H1 (cell line): ENCODE results near the gene RAD51B. TPM values are rescaled to one million over a fixed set of nuclear protein-coding genes. Genes with fewer than 3 reads are reported as not detected.

Source experiments
- CTCF ChIA-PET: fragments of 300-600 bp; sonication (Branson Sonifier 250); formaldehyde crosslinking; loops from one replicate; lab custom pipeline; 2021; ENCODE audit not compliant: partially characterized antibody; lab: Charles Lee
- POLR2A ChIA-PET: fragments of 300-600 bp; sonication (Branson Sonifier 250); formaldehyde crosslinking; loops from one replicate; lab custom pipeline; 2021; ENCODE audit warnings: inconsistent platforms; ENCODE audit not compliant: partially characterized antibody; lab: Charles Lee
- DNase-seq, 2 experiments: peaks; one replicate each; pipeline versions ENCODE4 v3.0.0 to v3.0.0-alpha.2; 2010 to 2022; ENCODE audit warnings: low spot score in 2 of 2, low read depth in 1 of 2, mixed read lengths in 1 of 2
- FAIRE-seq: peaks from 2 replicates; lab custom pipeline; 2011; peaks lifted over from hg19 to GRCh38; lab: Jason Lieb, UNC
- H2AFZ ChIP-seq: 2 replicates; pipeline ENCODE4 v1.8.1; 2012; ENCODE audit warnings: low read length, inconsistent platforms
- H2AK5ac ChIP-seq: 2 replicates; pipeline ENCODE4 v1.6.1; 2013; ENCODE audit warnings: low read depth, low read length
- H2BK120ac ChIP-seq: replicated peaks from 2 replicates; pipeline ENCODE3; 2013; ENCODE audit warnings: low read depth, low read length, inconsistent platforms
- H2BK12ac ChIP-seq: 2 replicates; pipeline ENCODE4 v1.6.1; 2013; ENCODE audit warnings: low read depth, low read length
- H2BK15ac ChIP-seq: 2 replicates; pipeline ENCODE4 v1.6.1; 2013; ENCODE audit warnings: low read length
- H2BK20ac ChIP-seq: 2 replicates; pipeline ENCODE4 v1.6.1; 2013; ENCODE audit warnings: low read length
- H2BK5ac ChIP-seq: 2 replicates; pipeline ENCODE4 v1.6.1; 2013; ENCODE audit warnings: low read depth, low read length
- H3K14ac ChIP-seq: 2 replicates; pipeline ENCODE4 v1.6.1; 2013; ENCODE audit warnings: inconsistent platforms; ENCODE audit not compliant: insufficient read length
- H3K18ac ChIP-seq: 2 replicates; pipeline ENCODE4 v1.6.1; 2013; ENCODE audit warnings: low read length; ENCODE audit errors: extremely low read depth
- H3K23ac ChIP-seq: 2 replicates; pipeline ENCODE4 v1.6.1; 2013; ENCODE audit warnings: inconsistent platforms; ENCODE audit not compliant: insufficient read length
- H3K23me2 ChIP-seq: 2 replicates; pipeline ENCODE4 v1.6.1; 2013; ENCODE audit warnings: low read depth, low read length
- H3K27ac ChIP-seq: 2 replicates; pipeline ENCODE4 v1.6.1; 2011; ENCODE audit warnings: low read depth, low read length, inconsistent platforms
- H3K27me3 ChIP-seq, 4 experiments: replicated peaks in 1 of 4; 1 replicate in 1 of 4; 2 replicates in 3 of 4; pipeline versions ENCODE4 v1.6.1 to v1.8.1; 2011 to 2013; ENCODE audit warnings: low read length in 3 of 4, mild to moderate bottlenecking in 3 of 4, inconsistent platforms in 2 of 4, mixed read lengths in 2 of 4, moderate library complexity in 1 of 4; ENCODE audit not compliant: control insufficient read depth in 3 of 4, insufficient read depth in 3 of 4; ENCODE audit errors: extremely low read depth in 1 of 4
- H3K36me3 ChIP-seq, 4 experiments: 2 replicates each; pipeline versions ENCODE4 v1.6.1 to v1.8.1; 2011 to 2013; ENCODE audit warnings: mild to moderate bottlenecking in 4 of 4, low read length in 3 of 4, moderate library complexity in 2 of 4, control low read depth in 1 of 4, inconsistent platforms in 1 of 4; ENCODE audit not compliant: insufficient read depth in 4 of 4, control insufficient read depth in 2 of 4
- H3K4ac ChIP-seq: replicated peaks from 2 replicates; pipeline ENCODE3; 2013; ENCODE audit warnings: low read length, low read depth, mixed read lengths, inconsistent platforms; ENCODE audit not compliant: insufficient read length
- H3K4me1 ChIP-seq, 4 experiments: replicated peaks in 1 of 4; 1 replicate in 1 of 4; 2 replicates in 3 of 4; pipeline versions ENCODE4 v1.6.1 to v1.8.1; 2011 to 2013; ENCODE audit warnings: low read length in 3 of 4, inconsistent platforms in 2 of 4, mixed read lengths in 1 of 4; ENCODE audit not compliant: insufficient read depth in 4 of 4, control insufficient read depth in 3 of 4
- H3K4me2 ChIP-seq, 2 experiments: 2 replicates each; pipeline versions ENCODE4 v1.6.1 to v1.8.1; 2011 to 2013; ENCODE audit warnings: low read depth in 2 of 2, low read length in 2 of 2, control low read depth in 1 of 2, inconsistent platforms in 1 of 2, mild to moderate bottlenecking in 1 of 2; ENCODE audit not compliant: insufficient read depth in 1 of 2
- H3K4me3 ChIP-seq, 4 experiments: fragments of 200-600, 300-600 bp in 1 of 4; sonication (generic), shearing (Covaris generic), sonication (Bioruptor Twin) in 1 of 4; 2 replicates each; pipeline versions ENCODE4 v1.5.1 to v1.8.1; 2011 to 2016; ENCODE audit warnings: low read length in 4 of 4, low read depth in 3 of 4, control low read depth in 2 of 4, inconsistent platforms in 2 of 4, mild to moderate bottlenecking in 2 of 4, mixed read lengths in 1 of 4, moderate library complexity in 1 of 4; ENCODE audit not compliant: insufficient read depth in 2 of 4; ENCODE audit errors: extremely low read depth in 1 of 4
- H3K56ac ChIP-seq: replicated peaks from 2 replicates; pipeline ENCODE3; 2013; ENCODE audit warnings: low read depth, mild to moderate bottlenecking, mixed read lengths, low read length, inconsistent platforms; ENCODE audit not compliant: insufficient read length
- H3K79me1 ChIP-seq: 2 replicates; pipeline ENCODE4 v1.6.1; 2013; ENCODE audit warnings: low read depth, low read length, control low read depth
- H3K79me2 ChIP-seq, 2 experiments: 2 replicates each; pipeline versions ENCODE4 v1.6.1 to v1.8.1; 2012 to 2013; ENCODE audit warnings: low read length in 2 of 2, mild to moderate bottlenecking in 2 of 2, inconsistent platforms in 1 of 2; ENCODE audit not compliant: insufficient read depth in 2 of 2, control insufficient read depth in 1 of 2
- H3K9ac ChIP-seq, 4 experiments: replicated peaks in 1 of 4; 1 replicate in 1 of 4; 2 replicates in 3 of 4; pipeline versions ENCODE4 v1.6.1 to v1.8.1; 2011 to 2013; ENCODE audit warnings: low read depth in 3 of 4, low read length in 3 of 4, control low read depth in 2 of 4, mild to moderate bottlenecking in 2 of 4, moderate library complexity in 2 of 4, inconsistent platforms in 1 of 4; ENCODE audit errors: extremely low read depth in 1 of 4
- H3K9me3 ChIP-seq, 2 experiments: 2 replicates each; pipeline versions ENCODE4 v1.6.1 to v1.8.1; 2012 to 2013; ENCODE audit warnings: mild to moderate bottlenecking in 2 of 2, moderate library complexity in 2 of 2, control low read depth in 1 of 2, inconsistent platforms in 1 of 2, low read depth in 1 of 2, low read length in 1 of 2, mixed read lengths in 1 of 2; ENCODE audit not compliant: insufficient read depth in 2 of 2
- H4K20me1 ChIP-seq, 2 experiments: replicated peaks in 1 of 2; 2 replicates each; pipeline versions ENCODE3 to v1.8.1; 2011 to 2013; ENCODE audit warnings: inconsistent platforms in 2 of 2, low read length in 2 of 2, mild to moderate bottlenecking in 1 of 2; ENCODE audit not compliant: insufficient read depth in 2 of 2, control insufficient read depth in 1 of 2
- H4K5ac ChIP-seq: 2 replicates; pipeline ENCODE4 v1.6.1; 2013; ENCODE audit warnings: low read length, low read depth, mixed read lengths, inconsistent platforms; ENCODE audit not compliant: insufficient read length
- H4K8ac ChIP-seq: 2 replicates; pipeline ENCODE4 v1.8.0; 2013; ENCODE audit warnings: mild to moderate bottlenecking, moderate library complexity, low read length, inconsistent platforms; ENCODE audit not compliant: insufficient read depth; ENCODE audit errors: extremely low read depth
- H4K91ac ChIP-seq: replicated peaks from 2 replicates; pipeline ENCODE3; 2013; ENCODE audit warnings: low read length, mixed read lengths, inconsistent platforms; ENCODE audit not compliant: insufficient read length
- CBX8 ChIP-seq: fragments of 300-800, 300-1000 bp; sonication (generic); IDR thresholded peaks from 2 replicates; pipeline ENCODE4 v1.7.1; 2016; ENCODE audit warnings: low read depth, low read length, borderline replicate concordance
- CHD1 ChIP-seq: IDR thresholded peaks from 2 replicates; pipeline ENCODE4 v1.6.1; 2012; ENCODE audit warnings: low read depth, low read length, improper control_type of control experiment
- CHD2 ChIP-seq: IDR thresholded peaks from 2 replicates; pipeline ENCODE4 v1.6.1; 2012; ENCODE audit warnings: low read length, improper control_type of control experiment
- CTCF ChIP-seq, 3 experiments: IDR thresholded peaks; 1 replicate in 2 of 3; 2 replicates in 1 of 3; pipeline versions ENCODE4 v1.5.1 to v1.6.1; 2011; ENCODE audit warnings: low read length in 3 of 3, mild to moderate bottlenecking in 3 of 3, inconsistent platforms in 2 of 3, low read depth in 1 of 3, moderate library complexity in 1 of 3; ENCODE audit not compliant: insufficient read depth in 1 of 3; ENCODE audit errors: control extremely low read depth in 1 of 3
- HDAC6 ChIP-seq: IDR thresholded peaks from one replicate; pipeline ENCODE4 v1.7.1; 2012; ENCODE audit warnings: low read depth, mild to moderate bottlenecking, inconsistent platforms, low read length, moderate library complexity
- JUND ChIP-seq: IDR thresholded peaks from 2 replicates; pipeline ENCODE4 v1.6.1; 2011; ENCODE audit warnings: mild to moderate bottlenecking, improper control_type of control experiment, low read length
- KDM4A ChIP-seq: IDR thresholded peaks from one replicate; pipeline ENCODE4 v1.7.1; 2012; ENCODE audit warnings: low read depth, mild to moderate bottlenecking, moderate library complexity, low read length, inconsistent platforms; ENCODE audit not compliant: severe bottlenecking
- MAFK ChIP-seq: IDR thresholded peaks from 2 replicates; pipeline ENCODE4 v1.6.1; 2012; ENCODE audit warnings: low read depth, mild to moderate bottlenecking, improper control_type of control experiment, low read length
- NRF1 ChIP-seq: IDR thresholded peaks from 2 replicates; pipeline ENCODE4 v1.6.1; 2011; ENCODE audit warnings: mild to moderate bottlenecking, low read depth, low read length, improper control_type of control experiment
- SIX5 ChIP-seq: IDR thresholded peaks from 2 replicates; pipeline ENCODE4 v1.6.1; 2011; ENCODE audit warnings: mild to moderate bottlenecking, low read depth, low read length
- SP1 ChIP-seq: IDR thresholded peaks from 2 replicates; pipeline ENCODE4 v1.6.1; 2011; ENCODE audit warnings: low read depth, low read length
- SP2 ChIP-seq: IDR thresholded peaks from 2 replicates; pipeline ENCODE4 v1.6.1; 2012; ENCODE audit warnings: mild to moderate bottlenecking, low read length, inconsistent platforms
- WGBS, 2 experiments: shearing (Covaris generic) in 1 of 2; methylation state at CpG; one replicate each; pipeline versions ENCODE4 v1.1.6 to v1.1.7; 2013 to 2015; ENCODE audit warnings: low lambda C conversion rate in 2 of 2, mixed read lengths in 2 of 2, inconsistent platforms in 1 of 2, low coverage in 1 of 2, missing lambda C conversion rate in 1 of 2; ENCODE audit not compliant: insufficient replicate concordance in 2 of 2, insufficient coverage in 1 of 2, insufficient read length in 1 of 2; ENCODE audit errors: extremely low coverage in 1 of 2, missing lambda C conversion rate in 1 of 2; 5-methylcytosine and 5-hydroxymethylcytosine counted together
- polyA plus RNA-seq, 7 experiments: library from polyadenylated mRNA; depleted of rRNA in 3 of 7; stranded (reverse) in 5 of 7; unstranded in 2 of 7; fragments of >200 nt in 5 of 7; fragments of 200-250 nt in 2 of 7; gene quantifications; 1 replicate in 5 of 7; 2 replicates in 1 of 7; 4 replicates in 1 of 7; pipeline versions ENCODE4 v1.2.1 to v1.2.3, GENCODE V29; 2011 to 2013; ENCODE audit warnings: missing spikeins in 2 of 7, mixed read lengths in 2 of 7
- total RNA-seq: library from RNA; stranded (reverse); fragmentation: NEBNext Ultra II Directional; extraction: Animal tissue kit (Norgen Biotek cat#: 25700); gene quantifications from 2 replicates; pipeline ENCODE4 v1.2.1, GENCODE V29; 2021

The RAD51B gene
- total and polyA plus RNA-seq, 2 of the 8 experiments (the other 6 are each of a cell fraction or from before 2014, with no cell fraction given) = 3.9 to 14.9 TPM

GRCh38 chr14:68550338-68550715 is 730.7 kb downstream of the RAD51B start:
- Histone ChIP-seq H2BK5ac (no peak overlapping the region), H3K27ac (no peak overlapping the region), H3K56ac (no peak overlapping the region), H2BK20ac (no peak overlapping the region), H3K9me3 (no peaks in the 10 kb centered on the region), H3K4ac (no peak overlapping the region), H2BK15ac (no peak overlapping the region), H3K9ac (no peak overlapping the region), H3K79me1 (no peaks in the 10 kb centered on the region), H2AK5ac (no peak overlapping the region), H3K23ac (no peak overlapping the region), H4K5ac (no peak overlapping the region), H4K8ac (no peak overlapping the region), H2AFZ (no peak overlapping the region), H3K14ac (no peak overlapping the region), H3K79me2 (no peaks in the 10 kb centered on the region), H2BK12ac (0 out of 2 replicates have a peak overlapping the region, but pooled peaks have one; percentile 44), H3K4me2 (no peak overlapping the region), H3K27me3 (no peaks in the 10 kb centered on the region; a peak in 1 of 7 replicates), H3K36me3 (no peaks in the 10 kb centered on the region), H3K18ac (no peak overlapping the region), H3K4me3 (no peak overlapping the region), H4K91ac (no peak overlapping the region), H3K23me2 (no peaks in the 10 kb centered on the region), H3K4me1 (peaks cover 6 to 23% (median 15%) of the 10 kb centered on the region in 4 experiments), H4K20me1 (no peaks in the 10 kb centered on the region), H2BK120ac (no peak overlapping the region)
- WGBS, 2 experiments = 91% methylated on average over 4 of the region's 4 CpGs; no CpG with 5 or more reads in 1 of the 2 experiments
- DNase-seq = no peak
- POLR2A ChIA-PET = no interaction called here
- FAIRE-seq = no peak
- CTCF ChIA-PET = interaction anchor here (1.0 kb wide), 1 partner anchor 308 kb away, joined by 3 read pairs; no protein-coding TSS in a partner anchor
- no peak for TF ChIP-seq SP2
- TF ChIP-seq CHD1 = no peak
- TF ChIP-seq SIX5 = no peak
- no peak for TF ChIP-seq CBX8
- TF ChIP-seq SP1 = no peak
- TF ChIP-seq HDAC6 = no peak
- TF ChIP-seq CHD2 = no peak
- TF ChIP-seq JUND = no peak
- TF ChIP-seq CTCF (IDR thresholded peaks at IDR 0.05; ENCODE audit: control extremely low read depth in 1 of 3, insufficient read depth in 1 of 3, low read depth in 1 of 3, low read length in 3 of 3) = no peak
- no peak for TF ChIP-seq KDM4A
- TF ChIP-seq MAFK = no peak
- TF ChIP-seq NRF1 = no peak
